MM.1S (cell line): Measurements from ENCODE around the gene IL15.

Experiments used
- EZH2 ChIP-seq: fragments of 300-600 bp; sonication (generic); optimal IDR thresholded peaks from 2 replicates; pipeline ENCODE3; 2017; ENCODE audit warnings: low read depth, mild to moderate bottlenecking, antibody characterized with exemption, low read length, mixed read lengths
- EZH2phosphoT487 ChIP-seq: fragments of 300-600 bp; sonication (generic); IDR thresholded peaks from 2 replicates; pipeline ENCODE4 v1.6.1; 2018; ENCODE audit warnings: antibody characterized with exemption, low read length
- TF ChIP-seq, protein P1 (sequence below): fragments of 300-600 bp; sonication (generic); IDR thresholded peaks from 2 replicates; pipeline ENCODE4 v1.5.1; 2016; ENCODE audit warnings: antibody characterized with exemption, low read length, mixed read lengths

DNA sequence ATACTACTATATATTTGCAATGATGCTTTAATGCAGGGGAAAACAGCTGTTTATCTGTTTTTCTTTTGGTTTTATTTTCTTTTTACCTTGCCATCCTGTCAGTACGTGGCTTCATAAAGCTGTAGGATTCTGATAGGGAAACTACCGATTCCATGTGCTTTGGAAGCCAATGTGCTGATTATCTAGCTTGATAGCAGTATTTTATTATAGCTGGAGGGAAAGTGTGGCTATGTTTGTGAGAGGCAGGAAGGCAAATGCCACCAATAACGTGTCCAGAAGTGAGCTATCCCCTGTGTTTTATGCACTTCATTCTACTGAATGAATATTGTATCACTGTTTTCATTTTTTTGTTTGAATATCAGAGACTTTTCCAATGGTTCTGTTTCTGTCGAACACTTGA is 43.7 kb downstream of the IL15 start:
- TF ChIP-seq EZH2 (no peak), EZH2phosphoT487 (no peak)
- TF ChIP-seq, protein P1, sequence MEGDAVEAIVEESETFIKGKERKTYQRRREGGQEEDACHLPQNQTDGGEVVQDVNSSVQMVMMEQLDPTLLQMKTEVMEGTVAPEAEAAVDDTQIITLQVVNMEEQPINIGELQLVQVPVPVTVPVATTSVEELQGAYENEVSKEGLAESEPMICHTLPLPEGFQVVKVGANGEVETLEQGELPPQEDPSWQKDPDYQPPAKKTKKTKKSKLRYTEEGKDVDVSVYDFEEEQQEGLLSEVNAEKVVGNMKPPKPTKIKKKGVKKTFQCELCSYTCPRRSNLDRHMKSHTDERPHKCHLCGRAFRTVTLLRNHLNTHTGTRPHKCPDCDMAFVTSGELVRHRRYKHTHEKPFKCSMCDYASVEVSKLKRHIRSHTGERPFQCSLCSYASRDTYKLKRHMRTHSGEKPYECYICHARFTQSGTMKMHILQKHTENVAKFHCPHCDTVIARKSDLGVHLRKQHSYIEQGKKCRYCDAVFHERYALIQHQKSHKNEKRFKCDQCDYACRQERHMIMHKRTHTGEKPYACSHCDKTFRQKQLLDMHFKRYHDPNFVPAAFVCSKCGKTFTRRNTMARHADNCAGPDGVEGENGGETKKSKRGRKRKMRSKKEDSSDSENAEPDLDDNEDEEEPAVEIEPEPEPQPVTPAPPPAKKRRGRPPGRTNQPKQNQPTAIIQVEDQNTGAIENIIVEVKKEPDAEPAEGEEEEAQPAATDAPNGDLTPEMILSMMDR = no peak
